GM19324 (cell line): ENCODE data around the gene PLRG1.

Experiments
- ATAC-seq: cut with Tn5 transposase; IDR thresholded peaks from one replicate; pipeline ENCODE4 v1.9.1; 2021; ENCODE audit warnings: mild to moderate bottlenecking, moderate library complexity; ENCODE audit not compliant: unreplicated experiment, low FRiP score

The PLRG1 gene

GRCh38 chr4:154577324-154577723 is 27.1 kb upstream of the PLRG1 start:
- no peak for ATAC-seq

- no peak for ATAC-seq
Measured at GRCh38 chr4:154574311-154574710, 24.1 kb upstream of the PLRG1 start.

GRCh38 chr4:154573190-154573870 is 23.1 kb upstream of the PLRG1 start:
- no peak for ATAC-seq

GRCh38 chr4:154569584-154569983 is 19.4 kb upstream of the PLRG1 start:
- ATAC-seq: no peak

- ATAC-seq: no peak
Measured at GRCh38 chr4:154569028-154569427, 18.8 kb upstream of the PLRG1 start.

GRCh38 chr4:154566639-154567204 is 16.5 kb upstream of the PLRG1 start:
- no peak for ATAC-seq

- ATAC-seq: no peak
Measured at GRCh38 chr4:154565704-154566103, 15.5 kb upstream of the PLRG1 start.

- no peak for ATAC-seq
Measured at GRCh38 chr4:154564311-154564710, 14.1 kb upstream of the PLRG1 start.

GRCh38 chr4:154562697-154563254 is 12.6 kb upstream of the PLRG1 start, which contains the start of gene FGB:
Gene FGB (plus strand): TSS chr4:154563011. CDS start chr4:154563019, 8 bp downstream.
- no peak for ATAC-seq

- ATAC-seq: no peak
Measured at GRCh38 chr4:154560824-154561231, 10.6 kb upstream of the PLRG1 start.

GRCh38 chr4:154560419-154560801 is 10.2 kb upstream of the PLRG1 start:
- ATAC-seq: no peak

GRCh38 chr4:154559494-154560418 is 9.6 kb upstream of the PLRG1 start:
- peak; percentile 82 for ATAC-seq

GRCh38 chr4:154559141-154559493 is 8.9 kb upstream of the PLRG1 start:
- peak; percentile 20 for ATAC-seq

- ATAC-seq: peak; percentile 40
Measured at GRCh38 chr4:154551872-154552686, 1.9 kb upstream of the PLRG1 start.

GRCh38 chr4:154545689-154546088 is 4.5 kb downstream of the PLRG1 start:
- no peak for ATAC-seq

- no peak for ATAC-seq
Measured at GRCh38 chr4:154542271-154542879, 7.8 kb downstream of the PLRG1 start.

- no peak for ATAC-seq
Measured at GRCh38 chr4:154534296-154534695, 15.9 kb downstream of the PLRG1 start.

GRCh38 chr4:154529728-154530519 is 20.3 kb downstream of the PLRG1 start:
- no peak for ATAC-seq

GRCh38 chr4:154528869-154529268 is 21.3 kb downstream of the PLRG1 start:
- ATAC-seq: no peak
